ENCODE results near the gene PRKRIP1. TPM values are rescaled to one million over a fixed set of nuclear protein-coding genes. Genes with fewer than 3 reads are reported as not detected.

The PRKRIP1 gene
- total RNA-seq, 2 experiments from 2014 or later, result 47.4 to 48.0 TPM

DNA sequence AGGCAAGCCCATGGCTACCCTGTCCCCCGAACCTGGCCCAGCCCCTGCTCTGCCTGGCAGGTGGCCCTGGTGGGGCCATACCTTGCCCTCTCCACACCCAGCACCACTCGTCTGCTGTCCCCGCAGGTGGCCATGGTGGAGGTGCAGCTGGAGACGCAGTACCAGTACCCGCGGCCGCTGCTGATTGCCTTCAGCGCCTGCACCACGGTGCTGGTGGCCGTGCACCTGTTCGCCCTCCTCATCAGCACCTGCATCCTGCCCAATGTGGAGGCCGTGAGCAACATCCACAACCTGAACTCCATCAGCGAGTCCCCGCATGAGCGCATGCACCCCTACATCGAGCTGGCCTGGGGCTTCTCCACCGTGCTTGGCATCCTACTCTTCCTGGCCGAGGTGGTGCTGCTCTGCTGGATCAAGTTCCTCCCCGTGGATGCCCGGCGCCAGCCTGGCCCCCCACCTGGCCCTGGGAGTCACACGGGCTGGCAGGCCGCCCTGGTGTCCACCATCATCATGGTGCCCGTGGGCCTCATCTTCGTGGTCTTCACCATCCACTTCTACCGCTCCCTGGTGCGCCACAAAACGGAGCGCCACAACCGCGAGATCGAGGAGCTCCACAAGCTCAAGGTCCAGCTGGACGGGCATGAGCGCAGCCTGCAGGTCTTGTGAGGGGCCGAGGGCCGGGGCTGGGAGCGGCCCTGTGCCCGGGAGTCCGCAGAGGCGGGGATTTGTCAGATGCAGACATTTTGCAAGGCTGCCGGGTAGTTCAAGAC is 50.4 kb downstream of the PRKRIP1 start:
- Mint-ChIP-seq H3K4me1 (ENCODE audit: low read depth) (peaks cover 4% of the 10 kb centered on the region), H3K4me3 (no peak overlapping the region), H3K27ac (no peak overlapping the region), H3K36me3 (ENCODE audit: low read depth) (peaks cover 5% of the 10 kb centered on the region), H3K9me3 (no peaks in the 10 kb centered on the region), H3K27me3 (no peaks in the 10 kb centered on the region)
- no peaks in the 10 kb centered on the region for H3K27me3 ChIP-seq (ENCODE audit: control insufficient read depth in 1 of 2, insufficient read depth in 2 of 2, low read length in 2 of 2)
- ATAC-seq (ENCODE audit: poor library complexity) (no peak), DNase-seq (no peak)
- TF ChIP-seq, protein P1, sequence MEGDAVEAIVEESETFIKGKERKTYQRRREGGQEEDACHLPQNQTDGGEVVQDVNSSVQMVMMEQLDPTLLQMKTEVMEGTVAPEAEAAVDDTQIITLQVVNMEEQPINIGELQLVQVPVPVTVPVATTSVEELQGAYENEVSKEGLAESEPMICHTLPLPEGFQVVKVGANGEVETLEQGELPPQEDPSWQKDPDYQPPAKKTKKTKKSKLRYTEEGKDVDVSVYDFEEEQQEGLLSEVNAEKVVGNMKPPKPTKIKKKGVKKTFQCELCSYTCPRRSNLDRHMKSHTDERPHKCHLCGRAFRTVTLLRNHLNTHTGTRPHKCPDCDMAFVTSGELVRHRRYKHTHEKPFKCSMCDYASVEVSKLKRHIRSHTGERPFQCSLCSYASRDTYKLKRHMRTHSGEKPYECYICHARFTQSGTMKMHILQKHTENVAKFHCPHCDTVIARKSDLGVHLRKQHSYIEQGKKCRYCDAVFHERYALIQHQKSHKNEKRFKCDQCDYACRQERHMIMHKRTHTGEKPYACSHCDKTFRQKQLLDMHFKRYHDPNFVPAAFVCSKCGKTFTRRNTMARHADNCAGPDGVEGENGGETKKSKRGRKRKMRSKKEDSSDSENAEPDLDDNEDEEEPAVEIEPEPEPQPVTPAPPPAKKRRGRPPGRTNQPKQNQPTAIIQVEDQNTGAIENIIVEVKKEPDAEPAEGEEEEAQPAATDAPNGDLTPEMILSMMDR (IDR thresholded peaks at IDR 0.05), result no peak
- CTCF ChIA-PET, result no interaction called here
- POLR2A ChIA-PET, result no interaction called here
- H3K36me3 ChIP-seq (ENCODE audit: insufficient read depth, low read length), result peaks cover 33% of the 10 kb centered on the region
- H3K9me3 ChIP-seq (ENCODE audit: control insufficient read depth in 1 of 2, insufficient read depth in 1 of 2, low read length in 2 of 2), result no peaks in the 10 kb centered on the region
- peaks cover 5% of the 10 kb centered on the region for H3K4me1 ChIP-seq (ENCODE audit: insufficient read depth, low read length)
- intact Hi-C loops (cut with DNase I, micrococcal nuclease), result no loop called here
- no peak overlapping the region for H3K27ac ChIP-seq (ENCODE audit: low read depth in 1 of 2, low read length in 2 of 2)
- no peak overlapping the region for H3K4me3 ChIP-seq (ENCODE audit: low read length)

DNA sequence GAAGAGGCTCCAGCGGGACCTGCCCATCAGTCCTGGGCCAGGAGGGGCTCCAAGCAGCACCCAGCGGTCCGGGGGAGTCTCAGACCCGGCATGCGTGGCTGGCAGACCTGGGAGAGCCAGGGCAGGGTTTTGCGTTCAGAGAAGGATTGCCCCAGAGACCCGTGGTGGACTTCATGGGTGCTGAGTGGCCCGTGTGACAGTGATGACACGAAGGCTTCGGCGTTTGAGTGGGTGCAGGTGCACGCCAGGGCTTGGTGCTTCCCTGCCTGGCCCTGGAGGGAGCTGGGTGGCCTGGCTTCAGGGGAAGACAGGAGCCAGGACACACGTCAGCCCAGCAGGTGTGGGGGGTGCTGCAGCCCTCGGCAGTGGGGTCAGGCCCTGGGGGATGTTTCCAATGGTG is 51.1 kb downstream of the PRKRIP1 start:
- Mint-ChIP-seq H3K36me3 (ENCODE audit: low read depth) (no peaks in the 10 kb centered on the region), H3K9me3 (no peaks in the 10 kb centered on the region), H3K27ac (no peak overlapping the region), H3K27me3 (no peaks in the 10 kb centered on the region), H3K4me3 (no peak overlapping the region), H3K4me1 (ENCODE audit: low read depth) (peaks cover 4% of the 10 kb centered on the region)
- ATAC-seq (ENCODE audit: poor library complexity) (no peak), DNase-seq (no peak)
- Histone ChIP-seq H3K9me3 (ENCODE audit: control insufficient read depth in 1 of 2, insufficient read depth in 1 of 2, low read length in 2 of 2) (no peaks in the 10 kb centered on the region), H3K4me1 (ENCODE audit: insufficient read depth, low read length) (peaks cover 5% of the 10 kb centered on the region), H3K4me3 (ENCODE audit: low read length) (no peak overlapping the region), H3K36me3 (ENCODE audit: insufficient read depth, low read length) (peaks cover 29% of the 10 kb centered on the region), H3K27ac (ENCODE audit: low read depth in 1 of 2, low read length in 2 of 2) (no peak overlapping the region), H3K27me3 (ENCODE audit: control insufficient read depth in 1 of 2, insufficient read depth in 2 of 2, low read length in 2 of 2) (no peaks in the 10 kb centered on the region)
- intact Hi-C loops (cut with DNase I, micrococcal nuclease), result no loop called here
- ChIA-PET POLR2A (no interaction called here), CTCF (interaction anchor here (6.3 kb wide), 1 partner anchor 34 kb away, joined by 43 read pairs; no protein-coding TSS in a partner anchor)
- TF ChIP-seq, protein P1 (IDR thresholded peaks at IDR 0.05), result no peak

DNA sequence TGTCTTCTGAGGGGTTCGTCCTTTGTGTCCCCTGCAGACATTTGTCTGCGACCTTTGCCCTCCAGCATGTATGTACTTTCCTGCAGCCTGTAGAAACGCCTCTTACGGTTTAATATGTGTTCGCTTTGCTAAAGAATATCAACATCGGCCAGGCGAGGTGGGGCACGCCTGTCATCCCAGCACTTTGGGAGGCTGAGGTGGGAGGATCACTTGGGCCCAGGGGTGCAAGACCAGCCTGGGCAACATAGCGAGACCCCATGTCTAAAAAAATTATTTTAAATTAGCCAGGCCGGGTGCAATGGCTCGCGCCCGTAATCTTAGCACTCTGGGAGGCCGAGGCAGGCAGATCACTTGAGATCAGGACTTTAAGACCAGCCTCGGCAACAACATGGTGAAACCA is 53.0 kb downstream of the PRKRIP1 start:
- CTCF ChIA-PET, result interaction anchor here (0.7 to 6.3 kb wide), 5 partner anchors 15 to 45 kb away, joined by 3 to 43 read pairs (median 8); no protein-coding TSS in a partner anchor
- POLR2A ChIA-PET, result interaction anchor here (1.1 to 2.5 kb wide), 4 partner anchors 23 to 53 kb away, joined by 8 to 14 read pairs (median 8); partner anchors contain the start of gene PRKRIP1
- H3K9me3 ChIP-seq (ENCODE audit: control insufficient read depth in 1 of 2, insufficient read depth in 1 of 2, low read length in 2 of 2), result no peaks in the 10 kb centered on the region
- H3K4me1 ChIP-seq (ENCODE audit: insufficient read depth, low read length), result peaks cover 5% of the 10 kb centered on the region
- Mint-ChIP-seq H3K4me1 (ENCODE audit: low read depth) (peaks cover 4% of the 10 kb centered on the region), H3K27ac (no peak overlapping the region), H3K36me3 (ENCODE audit: low read depth) (no peaks in the 10 kb centered on the region), H3K9me3 (no peaks in the 10 kb centered on the region), H3K4me3 (no peak overlapping the region), H3K27me3 (no peaks in the 10 kb centered on the region)
- DNase-seq (no peak), ATAC-seq (ENCODE audit: poor library complexity) (no peak)
- no peaks in the 10 kb centered on the region for H3K27me3 ChIP-seq (ENCODE audit: control insufficient read depth in 1 of 2, insufficient read depth in 2 of 2, low read length in 2 of 2)
- peaks cover 24% of the 10 kb centered on the region for H3K36me3 ChIP-seq (ENCODE audit: insufficient read depth, low read length)
- intact Hi-C loops (cut with DNase I, micrococcal nuclease), result no loop called here
- no peak overlapping the region for H3K4me3 ChIP-seq (ENCODE audit: low read length)
- no peak overlapping the region for H3K27ac ChIP-seq (ENCODE audit: low read depth in 1 of 2, low read length in 2 of 2)
- TF ChIP-seq, protein P1 (IDR thresholded peaks at IDR 0.05), result no peak

Data from CD4-positive, alpha-beta T cell (primary cell).